GM23248 (cell line): ENCODE data around the gene HEG1. TPM values are rescaled to one million over a fixed set of nuclear protein-coding genes. Genes with fewer than 3 reads are reported as not detected.

ENCODE experiments used
- DNase-seq: peaks from one replicate; pipeline ENCODE4 v3.0.0-alpha.2; 2015
- H2AFZ ChIP-seq: fragments of 200-600 bp; sonication (generic); 2 replicates; pipeline ENCODE4 v1.6.1; 2016; ENCODE audit warnings: antibody characterized with exemption
- H3F3A ChIP-seq: fragments of 200-600 bp; sonication (generic); 2 replicates; pipeline ENCODE4 v1.6.1; 2016; ENCODE audit warnings: mild to moderate bottlenecking, antibody characterized with exemption, mixed run types; ENCODE audit not compliant: insufficient read depth
- H3K27ac ChIP-seq: fragments of 200-600 bp; sonication (generic); 2 replicates; pipeline ENCODE4 v1.5.1; 2016; ENCODE audit warnings: mild to moderate bottlenecking
- H3K27me3 ChIP-seq: fragments of 200-600 bp; sonication (generic); replicated peaks from 2 replicates; pipeline ENCODE4 v1.6.1; 2016; ENCODE audit warnings: mild to moderate bottlenecking; ENCODE audit not compliant: insufficient read depth
- H3K36me3 ChIP-seq: fragments of 200-600 bp; sonication (generic); 2 replicates; pipeline ENCODE4 v1.6.1; 2016; ENCODE audit warnings: low read depth, mild to moderate bottlenecking
- H3K4me1 ChIP-seq: fragments of 200-600 bp; sonication (generic); 2 replicates; pipeline ENCODE4 v1.6.1; 2016; ENCODE audit warnings: mild to moderate bottlenecking; ENCODE audit not compliant: insufficient read depth
- H3K4me2 ChIP-seq: fragments of 200-600 bp; sonication (generic); one replicate; pipeline ENCODE4 v1.6.1; 2016; ENCODE audit warnings: mild to moderate bottlenecking; ENCODE audit not compliant: unreplicated experiment
- H3K4me3 ChIP-seq: fragments of 200-600 bp; sonication (generic); 2 replicates; pipeline ENCODE4 v1.5.1; 2016; ENCODE audit warnings: mild to moderate bottlenecking
- H3K79me2 ChIP-seq: fragments of 200-600 bp; sonication (generic); 2 replicates; pipeline ENCODE4 v1.6.1; 2016; ENCODE audit warnings: mild to moderate bottlenecking; ENCODE audit not compliant: insufficient read depth
- H3K9ac ChIP-seq: fragments of 200-600 bp; sonication (generic); 2 replicates; pipeline ENCODE4 v1.6.1; 2016; ENCODE audit warnings: mild to moderate bottlenecking
- H3K9me2 ChIP-seq: fragments of 200-600 bp; sonication (generic); 2 replicates; pipeline ENCODE4 v1.6.1; 2016; ENCODE audit warnings: mixed run types, mild to moderate bottlenecking, moderate library complexity; ENCODE audit not compliant: insufficient read depth
- H3K9me3 ChIP-seq: fragments of 200-600 bp; sonication (generic); one replicate; pipeline ENCODE4 v1.6.1; 2017; ENCODE audit warnings: low read depth
- H4K20me1 ChIP-seq: fragments of 200-600 bp; sonication (generic); 2 replicates; pipeline ENCODE4 v1.6.0; 2016; ENCODE audit not compliant: insufficient read depth
- EZH2 ChIP-seq: fragments of 200-600 bp; sonication (generic); IDR thresholded peaks from 2 replicates; pipeline ENCODE4 v1.6.1; 2018; ENCODE audit warnings: antibody characterized with exemption, mild to moderate bottlenecking; ENCODE audit not compliant: insufficient read depth, poor library complexity, severe bottlenecking
- EZH2phosphoT487 ChIP-seq: fragments of 200-600 bp; sonication (generic); IDR thresholded peaks from 2 replicates; pipeline ENCODE4 v1.6.1; 2018; ENCODE audit warnings: antibody characterized with exemption, moderate library complexity, mild to moderate bottlenecking, low read depth; ENCODE audit not compliant: insufficient read depth
- WGBS, 2 experiments: methylation state at CpG; one replicate each; pipeline ENCODE4 v1.1.6; 2015 to 2017; ENCODE audit warnings: low lambda C conversion rate in 2 of 2, low coverage in 1 of 2; ENCODE audit errors: missing lambda C conversion rate in 2 of 2; 5-methylcytosine and 5-hydroxymethylcytosine counted together
- in situ Hi-C: fragments of 300-500 bp; cut with MboI; formaldehyde crosslinking; loops from 2 replicates; pipeline ENCODE4 v1.15.0; 2020
- polyA plus RNA-seq: library from polyadenylated mRNA; unstranded; fragments of >200 nt; fragmentation: Nextera tagmentation; extraction: Ambion mirVana; gene quantifications from 2 replicates; pipeline ENCODE4 v1.2.1, GENCODE V29; 2016
- small RNA-seq: library from RNA; depleted of rRNA; stranded (forward); fragments of <200 nt; gene quantifications from one replicate; pipeline ENCODE3, GENCODE V24; 2014; ENCODE audit warnings: low read depth, low replicate concordance
- total RNA-seq: library from RNA; depleted of rRNA; stranded (reverse); fragments of >200 nt; shearing (Covaris generic); gene quantifications from 2 replicates; pipeline ENCODE4 v1.2.3, GENCODE V29; 2014; rRNA removed

HEG1 gene
- total and polyA plus RNA-seq, 2 experiments from 2014 or later = 32.1 to 116 TPM

- Histone ChIP-seq H2AFZ (no peak overlapping the region), H3K9me3 (no peaks in the 10 kb centered on the region), H3K9me2 (no peaks in the 10 kb centered on the region), H3K9ac (no peak overlapping the region), H3K4me2 (no peak overlapping the region), H3K36me3 (no peaks in the 10 kb centered on the region), H3K27me3 (peaks cover 6% of the 10 kb centered on the region; the same call in 1 of the 2 replicates), H3K4me1 (no peaks in the 10 kb centered on the region), H3K4me3 (no peak overlapping the region), H3K27ac (no peak overlapping the region), H4K20me1 (no peaks in the 10 kb centered on the region), H3K79me2 (no peaks in the 10 kb centered on the region), H3F3A (no peaks in the 10 kb centered on the region)
- TF ChIP-seq EZH2 (no peak), EZH2phosphoT487 (no peak)
- in situ Hi-C loops = loop anchor here (25.0 kb wide), 1 partner anchor 583 kb away; no protein-coding TSS in a partner anchor
- DNase-seq = no peak
- WGBS, 2 experiments = 41 to 45% methylated on average over 5 of the region's 5 CpGs
Observed at GRCh38 chr3:124920718-124921117, 135.1 kb downstream of the HEG1 start.

- Histone ChIP-seq H4K20me1 (no peaks in the 10 kb centered on the region), H3K9me3 (no peaks in the 10 kb centered on the region), H3K27me3 (peaks cover 6% of the 10 kb centered on the region; the same call in 1 of the 2 replicates), H3K4me2 (no peak overlapping the region), H3K36me3 (no peaks in the 10 kb centered on the region), H3K4me3 (no peak overlapping the region), H3K9me2 (no peaks in the 10 kb centered on the region), H3F3A (no peaks in the 10 kb centered on the region), H3K9ac (no peak overlapping the region), H3K4me1 (no peaks in the 10 kb centered on the region), H2AFZ (no peak overlapping the region), H3K27ac (no peak overlapping the region), H3K79me2 (no peaks in the 10 kb centered on the region)
- whole genome bisulfite sequencing, 2 experiments = 18 to 25% methylated on average over 2 of the region's 2 CpGs
- in situ Hi-C loops = loop anchor here (25.0 kb wide), 1 partner anchor 582 kb away; no protein-coding TSS in a partner anchor
- peak; percentile 21 for DNase-seq
- no peak for TF ChIP-seq EZH2
- TF ChIP-seq EZH2phosphoT487 = no peak
Observed at GRCh38 chr3:124919756-124920155, 136.0 kb downstream of the HEG1 start.

- no peak overlapping the region for H3K4me2 ChIP-seq
- no peak for DNase-seq
- H3K4me1 ChIP-seq = no peaks in the 10 kb centered on the region
- H2AFZ ChIP-seq = no peak overlapping the region
- no peaks in the 10 kb centered on the region for H3K79me2 ChIP-seq
- H3K27ac ChIP-seq = no peak overlapping the region
- no peaks in the 10 kb centered on the region for H3K9me3 ChIP-seq
- H3F3A ChIP-seq = no peaks in the 10 kb centered on the region
- H3K9ac ChIP-seq = no peak overlapping the region
- H3K27me3 ChIP-seq = peaks cover 6% of the 10 kb centered on the region; the same call in 1 of the 2 replicates
- WGBS, 2 experiments = 96 to 100% methylated on average over 2 of the region's 2 CpGs
- in situ Hi-C loops = loop anchor here (25.0 kb wide), 1 partner anchor 581 kb away; no protein-coding TSS in a partner anchor
- H3K36me3 ChIP-seq = no peaks in the 10 kb centered on the region
- no peaks in the 10 kb centered on the region for H3K9me2 ChIP-seq
- H4K20me1 ChIP-seq = no peaks in the 10 kb centered on the region
- H3K4me3 ChIP-seq = no peak overlapping the region
- no peak for TF ChIP-seq EZH2phosphoT487
- TF ChIP-seq EZH2 = no peak
Observed at GRCh38 chr3:124918524-124918923, 137.3 kb downstream of the HEG1 start.

GRCh38 chr3:124916837-124917409 lies 138.9 kb downstream of the HEG1 start:
- in situ Hi-C loops = loop anchor here (25.0 kb wide), 1 partner anchor 580 kb away; no protein-coding TSS in a partner anchor
- no peak overlapping the region for H3K4me3 ChIP-seq
- H3K9me3 ChIP-seq = no peaks in the 10 kb centered on the region
- no peaks in the 10 kb centered on the region for H3K36me3 ChIP-seq
- H3K79me2 ChIP-seq = no peaks in the 10 kb centered on the region
- WGBS, 2 experiments = 59 to 62% methylated on average over 8 of the region's 8 CpGs
- TF ChIP-seq EZH2phosphoT487 = no peak
- TF ChIP-seq EZH2 = no peak
- H3K27me3 ChIP-seq = peaks cover 6% of the 10 kb centered on the region; the same call in 1 of the 2 replicates
- H4K20me1 ChIP-seq = no peaks in the 10 kb centered on the region
- H2AFZ ChIP-seq = no peak overlapping the region
- no peak overlapping the region for H3K4me2 ChIP-seq
- no peak for DNase-seq
- no peak overlapping the region for H3K9ac ChIP-seq
- no peaks in the 10 kb centered on the region for H3K4me1 ChIP-seq
- no peaks in the 10 kb centered on the region for H3K9me2 ChIP-seq
- H3F3A ChIP-seq = no peaks in the 10 kb centered on the region
- H3K27ac ChIP-seq = no peak overlapping the region

Small RNA genes lying within 50 kb of the gene (small RNA-seq; reads per million reads assigned to genes)
- gene RNA5SP137 = not detected

Other genes with a start within 250 kb of the HEG1 start
- 383 and 523 TPM in 2 replicates for gene ITGB5, start 168.6 kb downstream of the HEG1 start, total RNA-seq
- gene ITGB5, start 168.6 kb downstream of the HEG1 start, polyA plus RNA-seq = 33.9 and 39.4 TPM in 2 replicates
- 0.25 and 0.32 TPM in 2 replicates for gene MUC13, start 121.2 kb downstream of the HEG1 start, total RNA-seq
- 0.09 and 0.18 TPM in 2 replicates for gene MUC13, start 121.2 kb downstream of the HEG1 start, polyA plus RNA-seq
- 7.8 and 12.0 TPM in 2 replicates for gene SLC12A8, start 156.8 kb upstream of the HEG1 start, total RNA-seq
- gene SLC12A8, start 156.8 kb upstream of the HEG1 start, polyA plus RNA-seq = 3.4 and 3.5 TPM in 2 replicates